NOMO-1 (cell line): ENCODE results near the gene SHH.

Experiments
- DNase-seq, 2 experiments: peaks; one replicate each; lab custom pipeline; 2025; ENCODE audit not compliant: unreplicated experiment in 2 of 2; lab: John Stamatoyannopoulos, UW

Gene SHH

GRCh38 chr7:155795401-155795800, 16.9 kb downstream of the SHH start:
- DNase-seq, result no peak

GRCh38 chr7:155794196-155794595, 18.1 kb downstream of the SHH start:
- no peak for DNase-seq

- no peak for DNase-seq
Observed at GRCh38 chr7:155793720-155794119, 18.5 kb downstream of the SHH start.

GRCh38 chr7:155792999-155793560, 19.2 kb downstream of the SHH start:
- DNase-seq, result no peak

GRCh38 chr7:155792315-155792960, 19.8 kb downstream of the SHH start:
- no peak for DNase-seq

GRCh38 chr7:155791836-155792235, 20.4 kb downstream of the SHH start:
- no peak for DNase-seq

- DNase-seq, result no peak
Observed at GRCh38 chr7:155791214-155791737, 21.0 kb downstream of the SHH start.

GRCh38 chr7:155790666-155791065, 21.6 kb downstream of the SHH start:
- no peak for DNase-seq

- DNase-seq, result no peak
Observed at GRCh38 chr7:155789001-155789725, 23.1 kb downstream of the SHH start.

- DNase-seq, result no peak
Observed at GRCh38 chr7:155788616-155789000, 23.7 kb downstream of the SHH start.

GRCh38 chr7:155787171-155787851, 25.0 kb downstream of the SHH start:
- no peak for DNase-seq

- DNase-seq, result no peak
Observed at GRCh38 chr7:155786491-155786890, 25.8 kb downstream of the SHH start.

GRCh38 chr7:155785536-155785935, 26.7 kb downstream of the SHH start:
- no peak for DNase-seq

GRCh38 chr7:155782466-155782865, 29.8 kb downstream of the SHH start:
- no peak for DNase-seq

GRCh38 chr7:155781433-155781832, 30.8 kb downstream of the SHH start:
- no peak for DNase-seq

- no peak for DNase-seq
Observed at GRCh38 chr7:155780884-155781283, 31.4 kb downstream of the SHH start.

- DNase-seq, result no peak
Observed at GRCh38 chr7:155778349-155778748, 33.9 kb downstream of the SHH start.

- DNase-seq, result no peak
Observed at GRCh38 chr7:155776606-155777005, 35.7 kb downstream of the SHH start.

- DNase-seq, result no peak
Observed at GRCh38 chr7:155775691-155776090, 36.6 kb downstream of the SHH start.

GRCh38 chr7:155774947-155775346, 37.3 kb downstream of the SHH start:
- no peak for DNase-seq

- DNase-seq, result no peak
Observed at GRCh38 chr7:155773531-155773930, 38.7 kb downstream of the SHH start.
